Caki2 (cell line): ENCODE results near the gene EFHC1. TPM values are rescaled to one million over a fixed set of nuclear protein-coding genes. Genes with fewer than 3 reads are reported as not detected.

Experiments
- DNase-seq: peaks from one replicate; pipeline ENCODE4 v3.0.0-alpha.2; 2015; ENCODE audit warnings: low read depth
- in situ Hi-C: cut with HindIII; loops from 2 replicates; pipeline ENCODE4 v1.10.0; 2016; ENCODE audit warnings: low sequenced_read_pairs, low pct_unique_long_range_greater_than_20kb, mixed read lengths
- total RNA-seq: library from RNA; depleted of rRNA; stranded (reverse); fragments of >200 nt; shearing (Covaris generic); gene quantifications from 2 replicates; pipeline ENCODE4 v1.2.3, GENCODE V29; 2014; ENCODE audit warnings: low replicate concordance

EFHC1 gene
- total RNA-seq, 1 experiment from 2014 or later, result 22.5 TPM

DNA sequence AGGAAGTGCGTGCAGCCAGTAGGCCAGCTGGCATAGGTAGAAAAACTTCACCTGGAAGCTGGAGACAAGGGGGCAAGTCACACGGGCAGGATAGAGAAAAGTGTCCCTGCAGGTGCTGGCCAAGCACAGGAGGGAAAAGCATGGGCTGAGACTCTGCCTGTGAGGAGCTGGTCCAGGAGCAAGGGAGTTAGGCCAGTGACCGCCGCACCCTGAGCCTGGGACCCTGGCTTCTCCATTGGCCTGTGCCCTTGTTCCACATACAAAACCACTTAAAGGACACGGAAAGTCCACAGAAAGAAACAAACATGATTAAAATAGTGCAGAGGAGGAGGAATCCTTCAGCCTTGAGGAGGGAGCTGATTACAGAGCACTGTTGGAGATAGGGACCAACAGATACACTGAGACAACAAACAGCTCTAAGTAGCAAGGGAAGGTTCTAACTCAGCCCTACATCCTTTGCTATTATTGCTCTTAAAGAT, 88.2 kb downstream of the EFHC1 start:
- in situ Hi-C loops, result no loop called here
- DNase-seq, result no peak

- in situ Hi-C loops, result no loop called here
Measured at GRCh38 chr6:52509281-52510212, 89.4 kb downstream of the EFHC1 start.

DNA sequence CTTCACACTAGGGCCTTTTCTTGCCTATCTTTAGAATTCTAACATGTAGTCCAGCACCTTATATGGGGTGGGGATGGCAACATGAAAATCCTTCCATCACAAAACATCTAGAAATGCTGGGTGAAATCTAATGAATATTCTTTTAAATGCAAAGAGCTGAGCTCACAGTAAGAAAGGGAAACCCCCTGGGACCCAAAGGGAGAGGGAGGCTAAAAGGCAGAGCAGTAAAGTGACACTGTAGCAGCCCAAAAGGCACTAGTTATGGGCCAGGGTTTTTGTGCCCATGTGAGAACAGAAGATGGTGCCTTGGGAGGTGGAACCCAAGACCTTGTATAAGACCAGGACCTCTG, 90.0 kb downstream of the EFHC1 start:
- in situ Hi-C loops, result no loop called here
- DNase-seq, result no peak

More at GRCh38 chr6:52509281-52510212, 89.4 kb downstream of the EFHC1 start:
- no peak for DNase-seq

DNA sequence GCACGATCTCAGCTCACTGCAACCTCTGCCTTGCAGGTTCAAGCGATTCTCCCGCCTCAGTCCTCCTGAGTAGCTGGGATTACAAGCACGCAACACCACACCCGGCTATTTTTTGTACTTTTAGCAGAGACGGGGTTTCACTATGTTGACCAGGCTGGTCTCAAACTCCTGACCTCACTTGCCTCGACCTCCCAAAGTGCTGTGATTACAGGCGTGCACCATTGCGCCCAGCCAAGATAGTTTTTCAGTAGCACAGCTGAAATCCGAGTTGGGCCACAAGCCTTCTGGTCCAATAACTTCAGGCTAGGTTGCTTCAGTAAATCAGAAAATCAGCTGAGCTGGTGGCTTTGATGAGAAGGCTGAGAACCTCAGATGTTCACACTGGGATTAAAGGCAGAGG, 91.0 kb downstream of the EFHC1 start:
- in situ Hi-C loops, result no loop called here
- DNase-seq, result no peak

DNA sequence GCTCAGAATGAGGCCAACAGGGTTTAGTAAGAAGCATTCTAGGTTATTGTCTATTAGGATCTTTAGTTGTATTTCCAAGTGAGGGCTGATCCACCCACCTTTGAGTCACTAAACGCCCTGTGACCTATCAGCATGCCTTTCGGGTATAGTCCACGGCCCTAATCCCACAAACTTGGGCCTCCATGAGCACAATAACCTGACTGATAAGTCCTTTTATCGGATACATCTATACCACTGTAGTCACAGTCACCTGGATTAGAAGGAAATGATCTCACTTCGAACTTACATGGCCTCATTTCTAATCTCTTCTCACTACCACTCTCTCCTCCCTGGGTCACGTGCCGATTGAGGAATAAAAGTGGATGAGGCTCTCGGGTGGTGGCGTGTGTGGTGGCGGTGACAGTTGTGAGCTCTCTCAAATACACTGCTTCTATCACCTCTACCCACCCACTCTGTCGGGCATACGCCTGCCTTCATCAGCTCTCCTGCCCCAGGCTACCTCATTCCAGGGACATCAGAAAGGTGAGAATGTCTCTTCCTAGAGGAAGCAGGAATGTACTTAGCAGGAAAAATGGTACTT, 91.5 kb downstream of the EFHC1 start:
- DNase-seq, result no peak
- in situ Hi-C loops, result no loop called here

- in situ Hi-C loops, result no loop called here
- peak; percentile 44 for DNase-seq
Measured at GRCh38 chr6:52512199-52512598, 92.1 kb downstream of the EFHC1 start.

DNA sequence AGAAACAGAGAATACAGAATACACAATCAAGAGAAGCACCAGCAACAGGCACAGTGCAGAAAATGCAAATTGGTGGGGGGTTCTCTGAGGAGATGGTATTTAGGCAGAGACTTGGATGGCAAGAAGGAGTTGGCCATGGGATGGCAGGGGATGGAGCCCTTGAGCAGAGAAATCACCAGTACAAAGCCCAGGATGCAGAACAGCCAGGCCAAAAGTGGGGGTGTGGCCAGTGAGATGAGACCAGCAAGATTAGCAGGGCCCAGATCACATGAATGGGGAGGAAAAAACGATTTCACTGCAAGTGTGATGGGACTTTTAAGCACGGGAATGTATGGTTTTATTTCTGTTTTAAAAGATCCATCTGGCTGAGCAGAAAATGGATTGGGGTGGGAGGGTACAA, 93.3 kb downstream of the EFHC1 start:
- in situ Hi-C loops, result no loop called here
- no peak for DNase-seq

DNA sequence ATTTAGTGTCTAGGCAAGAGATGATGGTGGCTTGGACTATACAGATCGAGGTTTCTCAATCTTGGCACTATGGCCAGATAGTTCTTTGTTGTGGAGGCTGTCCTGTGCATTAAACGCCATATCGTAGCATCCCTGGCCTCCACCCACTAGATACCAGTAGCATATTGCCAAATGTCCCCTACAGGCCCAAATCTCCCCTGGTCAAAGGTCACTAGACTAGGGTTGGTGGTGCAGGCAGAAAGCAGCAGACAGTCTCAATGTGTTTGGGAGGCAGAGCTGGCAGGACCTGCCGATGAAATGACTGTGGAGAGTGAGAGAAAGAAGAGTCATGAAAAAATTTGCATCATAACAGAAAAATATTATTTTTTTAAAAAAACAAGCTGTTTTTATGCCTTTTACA, 93.8 kb downstream of the EFHC1 start:
- no peak for DNase-seq
- in situ Hi-C loops, result no loop called here

- peak; percentile 38 for DNase-seq
- in situ Hi-C loops, result no loop called here
Measured at GRCh38 chr6:52514514-52514913, 94.4 kb downstream of the EFHC1 start.

DNA sequence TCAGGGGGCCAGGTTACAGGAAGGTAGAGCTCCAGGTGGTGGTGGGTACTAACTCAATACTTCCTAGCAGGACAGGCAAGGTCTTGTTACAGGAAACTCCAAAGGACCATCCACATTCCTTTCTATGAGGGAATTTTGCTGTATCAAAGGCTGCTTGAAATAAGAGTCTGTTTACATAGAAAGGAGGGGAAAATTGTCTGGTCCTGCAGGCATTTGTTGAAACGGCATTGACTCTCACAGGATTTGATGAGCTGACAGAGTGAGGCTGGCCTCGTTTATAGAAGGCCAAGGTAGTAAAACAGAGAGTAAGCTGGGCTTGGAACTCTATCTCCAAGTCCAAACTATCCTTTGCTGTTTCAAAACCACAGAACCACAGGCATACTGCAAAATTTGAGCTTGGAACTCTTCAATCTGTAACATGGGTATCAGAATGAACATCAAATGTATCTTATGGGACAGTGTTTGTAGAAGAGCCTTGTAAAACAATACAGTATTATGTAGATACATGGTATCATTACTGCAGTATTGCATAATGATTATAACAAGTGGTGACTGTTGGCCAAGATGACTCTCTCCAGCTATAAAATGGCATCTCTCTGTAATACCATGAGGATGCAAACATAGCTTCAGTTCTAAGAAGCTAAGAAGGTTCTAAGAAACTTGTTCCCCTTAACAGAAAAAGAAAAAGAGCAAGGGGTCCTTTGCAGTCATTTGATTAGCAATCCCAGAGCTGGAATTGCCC, 95.2 kb downstream of the EFHC1 start:
- in situ Hi-C loops, result no loop called here
- DNase-seq, result no peak

GRCh38 chr6:52516269-52516668, 96.1 kb downstream of the EFHC1 start:
- no peak for DNase-seq
- in situ Hi-C loops, result no loop called here

DNA sequence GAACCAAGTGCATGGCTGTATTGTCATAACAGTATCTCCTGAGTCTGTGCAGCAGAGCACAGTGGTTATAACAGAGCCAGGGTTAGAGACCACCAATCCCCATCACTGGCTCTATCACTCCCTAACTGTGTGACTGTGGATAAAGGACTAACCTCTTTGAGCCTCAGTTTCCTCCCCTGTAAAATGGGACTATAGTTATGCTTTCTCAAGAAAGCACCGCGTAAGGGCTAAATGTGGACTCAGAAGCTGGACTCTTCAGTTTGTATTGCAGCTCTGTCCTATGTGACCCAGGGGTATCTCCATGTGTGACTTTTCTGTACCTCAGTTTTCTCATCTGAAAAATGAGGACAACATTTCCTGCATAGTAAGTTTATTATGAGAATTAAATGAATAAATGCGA, 96.8 kb downstream of the EFHC1 start:
- DNase-seq, result no peak
- in situ Hi-C loops, result no loop called here

DNA sequence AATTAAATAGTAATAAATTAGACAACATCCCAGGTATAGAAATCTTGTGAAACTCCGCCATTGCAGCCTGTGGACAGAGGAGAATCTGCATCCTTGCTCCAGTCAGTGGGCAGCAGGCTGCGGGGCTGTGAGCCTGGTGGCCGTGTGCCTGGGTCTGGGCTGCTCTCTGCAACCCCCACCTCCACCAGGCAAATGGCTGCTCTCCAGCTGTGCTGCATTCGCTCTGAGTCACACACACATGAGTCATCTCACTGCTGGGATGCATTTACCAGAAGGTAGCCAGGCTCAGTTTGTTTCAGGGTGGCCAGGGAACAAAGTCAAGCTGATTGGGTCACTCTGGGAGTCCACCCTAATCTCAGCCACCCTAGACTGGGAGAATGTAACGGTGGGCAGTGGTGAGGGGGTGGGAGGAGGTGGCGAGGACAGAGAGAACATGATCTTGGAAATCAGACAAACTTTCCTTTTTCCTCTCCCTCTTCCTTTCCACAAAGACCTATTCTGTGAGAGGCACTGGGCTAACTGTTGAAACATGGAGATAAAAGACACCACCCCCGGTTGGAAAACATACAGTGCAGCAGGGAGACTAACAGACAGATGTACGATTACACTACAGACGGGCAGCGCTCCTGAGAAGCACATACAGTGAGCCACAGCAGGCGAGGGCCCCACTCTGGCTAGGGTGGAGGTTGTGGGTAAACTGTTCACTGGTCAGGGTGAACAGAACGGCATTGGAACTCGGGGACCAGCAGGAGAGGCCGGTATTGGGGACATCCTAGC, 97.5 kb downstream of the EFHC1 start:
- DNase-seq, result peak; percentile 70
- in situ Hi-C loops, result no loop called here

DNA sequence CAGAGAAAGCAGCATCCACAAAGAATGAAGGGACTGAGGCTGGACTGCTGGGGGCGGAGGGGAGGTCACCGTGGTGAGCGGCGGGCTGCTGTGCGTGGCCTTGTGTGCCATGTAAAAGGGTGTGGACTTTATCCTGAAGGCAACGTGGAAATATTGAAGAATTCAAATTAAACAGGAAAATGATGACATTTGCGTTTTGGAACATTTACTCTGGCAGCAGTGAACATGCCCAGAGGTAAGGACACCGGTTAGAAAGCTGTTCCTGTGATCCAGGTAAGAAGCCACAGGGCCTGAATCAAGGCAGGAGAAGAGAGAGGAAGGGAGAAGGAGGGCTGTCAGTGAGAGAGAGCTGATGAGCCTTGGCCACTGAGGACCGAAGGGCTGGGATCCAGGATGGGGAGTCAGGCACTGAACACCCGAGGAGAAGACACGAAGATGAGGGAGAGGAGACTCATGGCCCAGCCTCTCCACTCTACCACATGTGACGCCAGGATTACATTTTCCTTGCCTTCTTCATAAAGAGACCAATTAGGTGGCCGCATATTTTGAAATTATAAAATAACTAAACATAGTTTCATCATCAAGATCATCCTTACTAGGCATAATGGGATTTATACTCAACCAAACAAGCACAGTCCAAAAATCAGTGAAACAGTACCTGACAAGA, 98.3 kb downstream of the EFHC1 start:
- in situ Hi-C loops, result no loop called here
- no peak for DNase-seq

DNA sequence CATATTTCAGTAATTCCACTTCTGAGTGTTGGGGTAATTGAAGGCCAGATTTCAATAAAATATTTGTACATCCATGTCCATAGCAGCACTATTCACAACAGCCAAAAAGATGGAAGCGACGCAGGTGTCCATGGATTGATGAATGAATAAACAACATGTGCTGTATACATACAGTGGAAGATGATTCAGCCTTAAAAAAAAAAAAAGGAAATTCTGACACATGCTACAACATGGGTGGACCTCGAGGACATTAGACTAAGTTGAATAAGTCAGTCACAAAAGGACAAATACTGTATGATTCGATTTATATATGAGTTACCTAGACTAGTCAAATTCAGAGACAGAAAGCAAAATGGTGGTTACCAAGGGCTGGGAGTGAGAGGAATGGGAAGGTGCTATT, 99.5 kb downstream of the EFHC1 start:
- in situ Hi-C loops, result no loop called here
- DNase-seq, result no peak

DNA sequence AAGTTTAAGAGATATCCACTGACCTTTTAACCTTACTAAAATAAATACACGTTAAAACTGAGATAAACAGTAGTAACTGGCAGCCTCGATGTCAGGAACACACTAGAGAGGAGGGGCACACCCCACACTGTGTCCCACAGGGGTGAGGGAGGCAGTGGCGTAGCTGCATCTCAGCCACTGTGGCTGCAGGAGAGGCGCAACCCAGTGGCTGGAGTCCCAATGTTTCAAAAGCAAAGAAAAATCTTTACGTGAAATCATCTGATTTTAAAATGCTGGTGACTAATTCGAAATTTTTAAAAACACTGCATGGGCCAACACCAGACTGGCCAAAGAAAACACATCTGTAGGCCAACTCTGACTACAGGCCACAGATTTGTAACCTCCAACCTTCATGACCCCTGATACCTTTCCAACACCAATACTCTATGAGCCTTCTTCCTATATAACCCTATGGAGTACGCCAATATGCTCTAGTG, 102.0 kb downstream of the EFHC1 start:
- in situ Hi-C loops, result no loop called here

DNA sequence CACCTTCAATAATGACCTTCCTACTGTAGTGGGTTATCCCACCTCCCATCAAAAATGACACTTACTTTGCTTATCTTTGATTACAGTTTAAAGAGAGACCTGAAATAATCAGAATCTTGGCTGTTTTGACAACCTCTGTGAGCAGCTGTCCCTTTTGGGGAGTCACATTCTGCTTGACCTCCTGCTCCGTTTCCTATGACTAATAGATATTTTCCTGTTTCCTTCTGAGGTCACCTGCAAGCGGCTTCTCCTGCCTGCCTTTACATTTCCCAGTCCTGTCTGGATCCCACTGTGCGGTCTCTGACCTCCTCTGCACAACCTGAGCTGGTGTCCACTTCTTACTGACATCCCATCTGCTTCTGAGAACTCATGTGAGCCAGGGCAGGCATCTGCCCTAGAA, 102.5 kb downstream of the EFHC1 start:
- in situ Hi-C loops, result no loop called here
- DNase-seq, result no peak

More for the DNA sequence above, 102.0 kb downstream of the EFHC1 start:
- peak; percentile 18 for DNase-seq
